A549 (cell line): ENCODE results near the gene TFG. TPM values are rescaled to one million over a fixed set of nuclear protein-coding genes. Genes with fewer than 3 reads are reported as not detected.

ENCODE experiments used
- ATAC-seq, 2 experiments: fragments of 200-7000 bp in 1 of 2; fragments of >200 bp in 1 of 2; cut with Nextera tagmentation in 1 of 2; cut with Tn5 transposase in 1 of 2; 3 replicates each; pipeline versions ENCODE4 v1.8.0 to v1.9.1; 2018 to 2020; ENCODE audit warnings: mild to moderate bottlenecking in 1 of 2, moderate library complexity in 1 of 2
- CTCF ChIA-PET: fragments of 300-600 bp; sonication (Branson Sonifier 250); formaldehyde crosslinking; extraction: SDS; loops from one replicate; lab custom pipeline; 2021; ENCODE audit warnings: antibody characterized with exemption, inconsistent platforms; lab: Yijun Ruan, JAX
- POLR2A ChIA-PET: fragments of 350-600 bp; formaldehyde crosslinking; extraction: SDS; loops from one replicate; lab custom pipeline; 2021; ENCODE audit warnings: antibody characterized with exemption, inconsistent platforms; lab: Yijun Ruan, JAX
- DNase-seq, 2 experiments: peaks; one replicate each; pipeline versions ENCODE4 v3.0.0 to v3.0.0-alpha.2; 2011 to 2016; ENCODE audit warnings: low read depth in 1 of 2, low spot score in 1 of 2
- FAIRE-seq: peaks from 2 replicates; lab custom pipeline; 2011; peaks lifted over from hg19 to GRCh38; lab: Jason Lieb, UNC
- H3K27ac ChIP-seq, 2 experiments: fragments of >200 bp; sonication (Bioruptor Twin); formaldehyde crosslinking; 3 replicates each; pipeline ENCODE4 v1.5.1; 2016 to 2017
- H3K4me1 ChIP-seq: fragments of >200 bp; sonication (Bioruptor Twin); formaldehyde crosslinking; 3 replicates; pipeline ENCODE4 v1.6.1; 2016
- H3K4me2 ChIP-seq: fragments of >200 bp; sonication (Bioruptor Twin); formaldehyde crosslinking; 3 replicates; pipeline ENCODE4 v1.6.1; 2016
- H3K4me3 ChIP-seq: fragments of >200 bp; sonication (Bioruptor Twin); formaldehyde crosslinking; 3 replicates; pipeline ENCODE4 v1.5.1; 2016
- H3K9me3 ChIP-seq: fragments of >200 bp; sonication (Bioruptor Twin); formaldehyde crosslinking; 3 replicates; pipeline ENCODE4 v1.6.1; 2016
- ATOH8 ChIP-seq: fragments of 250-450 bp; sonication (Bioruptor Pico); IDR thresholded peaks from 2 replicates; pipeline ENCODE4 v1.5.0; 2020; ENCODE audit warnings: low read depth, mild to moderate bottlenecking, moderate library complexity
- CEBPB ChIP-seq, 2 experiments: fragments of >200 bp in 1 of 2; sonication (Bioruptor Twin) in 1 of 2; formaldehyde crosslinking in 1 of 2; IDR thresholded peaks; 2 replicates each; pipeline ENCODE4 v1.6.1; 2012 to 2016
- CHD2 ChIP-seq: fragments of 150-350 bp; IDR thresholded peaks from 2 replicates; pipeline ENCODE4 v1.6.1; 2014; ENCODE audit warnings: low read length; ENCODE audit not compliant: partially characterized antibody
- CHD4 ChIP-seq: fragments of 200-600 bp; sonication (generic); IDR thresholded peaks from 2 replicates; pipeline ENCODE4 v1.6.1; 2016; ENCODE audit warnings: antibody characterized with exemption, mild to moderate bottlenecking, borderline replicate concordance
- ELK1 ChIP-seq: fragments of 150-350 bp; IDR thresholded peaks from 2 replicates; pipeline ENCODE4 v1.6.1; 2014; ENCODE audit warnings: low read depth, mild to moderate bottlenecking, low read length
- FOXS1 ChIP-seq: fragments of 250-450 bp; sonication (Bioruptor Pico); IDR thresholded peaks from 2 replicates; pipeline ENCODE4 v1.5.0; 2020; ENCODE audit warnings: mild to moderate bottlenecking, moderate library complexity
- HDAC2 ChIP-seq: fragments of 200-600 bp; sonication (generic); IDR thresholded peaks from 2 replicates; pipeline ENCODE4 v1.6.1; 2016
- HES2 ChIP-seq: fragments of >200 bp; sonication (Bioruptor Twin); formaldehyde crosslinking; IDR thresholded peaks from 2 replicates; pipeline ENCODE4 v1.6.1; 2016
- HEYL ChIP-seq: fragments of 250-450 bp; sonication (Bioruptor Pico); IDR thresholded peaks from 2 replicates; pipeline ENCODE4 v1.8.0; 2021; ENCODE audit warnings: mild to moderate bottlenecking, moderate library complexity
- POLR2A ChIP-seq: IDR thresholded peaks from 2 replicates; pipeline ENCODE4 v1.6.1; 2012; ENCODE audit warnings: mild to moderate bottlenecking, low read length
- POLR2AphosphoS2 ChIP-seq: conservative IDR thresholded peaks from 2 replicates; pipeline ENCODE4 v1.6.1; 2012; ENCODE audit warnings: low read length, improper control_type of control experiment, inconsistent platforms
- RCOR1 ChIP-seq: fragments of 150-350 bp; IDR thresholded peaks from 2 replicates; pipeline ENCODE4 v1.6.1; 2014; ENCODE audit warnings: antibody characterized with exemption, low read length, low read depth
- RFX5 ChIP-seq: fragments of 450-650 bp; IDR thresholded peaks from 2 replicates; pipeline ENCODE4 v1.7.1; 2014; ENCODE audit warnings: antibody characterized with exemption, mild to moderate bottlenecking, moderate library complexity
- SREBF2 ChIP-seq: fragments of 450-650 bp; IDR thresholded peaks from 2 replicates; pipeline ENCODE4 v1.6.1; 2014; ENCODE audit warnings: mild to moderate bottlenecking, moderate library complexity
- TFCP2L1 ChIP-seq: fragments of 250-450 bp; sonication (Bioruptor Pico); IDR thresholded peaks from 2 replicates; pipeline ENCODE4 v1.5.0; 2021; ENCODE audit warnings: mild to moderate bottlenecking
- ZFP36 ChIP-seq: fragments of 450-650 bp; IDR thresholded peaks from 2 replicates; pipeline ENCODE4 v1.6.1; 2014; ENCODE audit warnings: borderline replicate concordance; ENCODE audit not compliant: partially characterized antibody
- ZNF302 ChIP-seq: fragments of 250-450 bp; sonication (Bioruptor Pico); IDR thresholded peaks from 2 replicates; pipeline ENCODE4 v1.9.0; 2021; ENCODE audit warnings: inconsistent platforms, mild to moderate bottlenecking, moderate library complexity
- ZSCAN20 ChIP-seq: fragments of 250-450 bp; sonication (Bioruptor Pico); IDR thresholded peaks from 2 replicates; pipeline ENCODE4 v1.8.0; 2022; ENCODE audit warnings: mild to moderate bottlenecking, moderate library complexity
- WGBS: methylation state at CpG from one replicate; pipeline ENCODE4 v1.1.6; 2017; ENCODE audit errors: missing lambda C conversion rate; 5-methylcytosine and 5-hydroxymethylcytosine counted together
- polyA plus RNA-seq, 4 experiments: library from polyadenylated mRNA; depleted of rRNA in 3 of 4; stranded (reverse); fragments of >200 nt; fragmentation: RNase III in 1 of 4; extraction: RNeasy Plus Mini Kit Qiagen cat#74134 plus additional on column Dnase treatment in 1 of 4; gene quantifications; 2 replicates in 3 of 4; 3 replicates in 1 of 4; pipeline ENCODE4 v1.2.3, GENCODE V29; 2011 to 2017
- TF ChIP-seq, protein P1 (sequence below): fragments of >200 bp; sonication (Bioruptor Twin); formaldehyde crosslinking; IDR thresholded peaks from 3 replicates; pipeline ENCODE4 v1.6.1; 2016

The TFG gene
- polyA plus RNA-seq, 2 of the 4 experiments (the other 2 are of a cell fraction) = 135 to 153 TPM

DNA sequence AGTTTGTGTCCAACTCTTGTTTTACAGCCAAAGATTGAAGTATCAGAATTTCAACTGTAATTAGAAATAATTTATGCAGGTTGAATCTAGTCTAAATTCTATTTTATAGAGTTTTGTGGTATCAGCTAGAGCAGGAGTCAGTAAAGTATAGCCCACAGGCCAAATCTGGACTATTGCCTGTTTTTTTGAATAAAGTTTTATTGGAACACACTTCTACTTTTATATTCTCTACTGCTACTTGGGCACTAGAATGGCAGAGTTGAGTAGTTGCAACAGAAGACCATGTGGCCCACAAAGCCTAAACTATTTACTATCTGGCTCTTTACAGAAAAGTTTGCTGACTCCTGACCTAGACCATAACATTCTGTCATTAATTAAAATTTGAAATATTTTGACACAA, 36.3 kb downstream of the TFG start (continued):
- TF ChIP-seq ATOH8 (CRISPR knock-in tag) (no peak), SREBF2 (no peak), ZNF302 (CRISPR knock-in tag) (no peak), TFCP2L1 (no peak), CHD4 (no peak)
- TF ChIP-seq, protein P1, sequence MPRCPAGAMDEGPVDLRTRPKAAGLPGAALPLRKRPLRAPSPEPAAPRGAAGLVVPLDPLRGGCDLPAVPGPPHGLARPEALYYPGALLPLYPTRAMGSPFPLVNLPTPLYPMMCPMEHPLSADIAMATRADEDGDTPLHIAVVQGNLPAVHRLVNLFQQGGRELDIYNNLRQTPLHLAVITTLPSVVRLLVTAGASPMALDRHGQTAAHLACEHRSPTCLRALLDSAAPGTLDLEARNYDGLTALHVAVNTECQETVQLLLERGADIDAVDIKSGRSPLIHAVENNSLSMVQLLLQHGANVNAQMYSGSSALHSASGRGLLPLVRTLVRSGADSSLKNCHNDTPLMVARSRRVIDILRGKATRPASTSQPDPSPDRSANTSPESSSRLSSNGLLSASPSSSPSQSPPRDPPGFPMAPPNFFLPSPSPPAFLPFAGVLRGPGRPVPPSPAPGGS = no peak

- no peaks in the 10 kb centered on the region for H3K4me1 ChIP-seq
- TF ChIP-seq ELK1 = no peak
- TF ChIP-seq TFCP2L1 = no peak
- TF ChIP-seq POLR2A = no peak
- no peak for TF ChIP-seq CEBPB (IDR thresholded peaks at IDR 0.05)
- TF ChIP-seq RFX5 = no peak
- TF ChIP-seq HDAC2 = no peak
- TF ChIP-seq ZFP36 = no peak
- no peak for TF ChIP-seq HEYL (CRISPR knock-in tag)
- no peak for TF ChIP-seq POLR2AphosphoS2
- no peak for TF ChIP-seq FOXS1 (CRISPR knock-in tag)
- no peak for TF ChIP-seq CHD2
- no peak overlapping the region for H3K4me3 ChIP-seq
- no peak for ATAC-seq
- H3K27ac ChIP-seq = no peak overlapping the region
- no peak for FAIRE-seq
- CTCF ChIA-PET = interaction anchor here (1.4 to 1.5 kb wide), 2 partner anchors 20 to 450 kb away, joined by 4 to 8 read pairs; no protein-coding TSS in a partner anchor
- no peaks in the 10 kb centered on the region for H3K9me3 ChIP-seq
- 81% methylated on average over 3 of the region's 3 CpGs for whole genome bisulfite sequencing
- no peak overlapping the region for H3K4me2 ChIP-seq
- POLR2A ChIA-PET = no interaction called here
- DNase-seq = no peak
Measured at GRCh38 chr3:100746092-100746491, 36.8 kb downstream of the TFG start.

DNA sequence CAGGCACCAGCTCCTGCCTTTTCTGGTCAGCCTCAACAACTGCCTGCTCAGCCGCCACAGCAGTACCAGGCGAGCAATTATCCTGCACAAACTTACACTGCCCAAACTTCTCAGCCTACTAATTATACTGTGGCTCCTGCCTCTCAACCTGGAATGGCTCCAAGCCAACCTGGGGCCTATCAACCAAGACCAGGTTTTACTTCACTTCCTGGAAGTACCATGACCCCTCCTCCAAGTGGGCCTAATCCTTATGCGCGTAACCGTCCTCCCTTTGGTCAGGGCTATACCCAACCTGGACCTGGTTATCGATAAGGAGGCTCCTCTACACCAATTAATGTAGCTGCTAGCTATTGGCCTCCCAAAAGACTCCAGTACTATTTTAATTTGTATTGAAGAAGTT, 38.9 kb downstream of the TFG start:
- H3K27ac ChIP-seq = no peak overlapping the region
- H3K4me1 ChIP-seq = no peaks in the 10 kb centered on the region
- POLR2A ChIA-PET = no interaction called here
- H3K4me2 ChIP-seq = no peak overlapping the region
- FAIRE-seq = no peak
- 96% methylated on average over 6 of the region's 6 CpGs for WGBS
- H3K4me3 ChIP-seq = no peak overlapping the region
- no peak for DNase-seq
- no peak for ATAC-seq
- TF ChIP-seq ZSCAN20 (CRISPR knock-in tag) (no peak), RCOR1 (no peak)
- CTCF ChIA-PET = interaction anchor here (0.7 kb wide), 1 partner anchor 432 kb away, joined by 3 read pairs; no protein-coding TSS in a partner anchor
- H3K9me3 ChIP-seq = no peaks in the 10 kb centered on the region

GRCh38 chr3:100748967-100749366, 39.7 kb downstream of the TFG start:
- WGBS = 45% methylated on average over 2 of the region's 2 CpGs
- H3K4me1 ChIP-seq = no peaks in the 10 kb centered on the region
- FAIRE-seq (no peak), ATAC-seq (no peak), DNase-seq (no peak)
- H3K4me2 ChIP-seq = no peak overlapping the region
- H3K9me3 ChIP-seq = no peaks in the 10 kb centered on the region
- H3K27ac ChIP-seq = no peak overlapping the region
- H3K4me3 ChIP-seq = no peak overlapping the region
- CTCF ChIA-PET = no interaction called here
- POLR2A ChIA-PET = no interaction called here
- no peak for TF ChIP-seq RFX5
- TF ChIP-seq CHD4 = no peak
- no peak for TF ChIP-seq CEBPB (IDR thresholded peaks at IDR 0.05)
- TF ChIP-seq HES2 = no peak
